HCEC 1CT (cell line): ENCODE results near the gene CATSPERE.
"Not testable (repeated sequence)": the region's sequence is repeated elsewhere in the genome, so short reads cannot be mapped to it uniquely, and the experiment has no call there.

Experiments used
- DNase-seq: peaks from one replicate; pipeline ENCODE4 v3.0.0-alpha.2; 2017

CATSPERE gene

GRCh38 chr1:244556263-244556662, 95.2 kb downstream of the CATSPERE start:
- DNase-seq, result no peak

- DNase-seq, result no peak
These were observed 96.5 kb downstream of the CATSPERE start for GRCh38 chr1:244557565-244557964.

- no peak for DNase-seq
These were observed 98.5 kb downstream of the CATSPERE start for GRCh38 chr1:244559561-244559960.

GRCh38 chr1:244562877-244563276, 101.8 kb downstream of the CATSPERE start:
- not testable (repeated sequence) for DNase-seq

- DNase-seq, result no peak
These were observed 112.7 kb downstream of the CATSPERE start for GRCh38 chr1:244573768-244574167.

GRCh38 chr1:244576259-244576892, 115.3 kb downstream of the CATSPERE start:
- no peak for DNase-seq

GRCh38 chr1:244578205-244578604, 117.1 kb downstream of the CATSPERE start:
- not testable (repeated sequence) for DNase-seq

GRCh38 chr1:244583358-244583982, 122.4 kb downstream of the CATSPERE start:
- DNase-seq, result no peak

GRCh38 chr1:244585867-244586266, 124.8 kb downstream of the CATSPERE start:
- no peak for DNase-seq

GRCh38 chr1:244590670-244591069, 129.6 kb downstream of the CATSPERE start:
- DNase-seq, result no peak

- no peak for DNase-seq
These were observed 137.5 kb downstream of the CATSPERE start for GRCh38 chr1:244598611-244599010.

GRCh38 chr1:244599937-244600350, 138.9 kb downstream of the CATSPERE start:
- DNase-seq, result peak; percentile 94

GRCh38 chr1:244601336-244601735, 140.3 kb downstream of the CATSPERE start:
- no peak for DNase-seq

- peak; percentile 45 for DNase-seq
These were observed 142.4 kb downstream of the CATSPERE start for GRCh38 chr1:244603498-244603897.

GRCh38 chr1:244605835-244606370, 144.8 kb downstream of the CATSPERE start:
- DNase-seq, result no peak

- no peak for DNase-seq
These were observed 153.2 kb downstream of the CATSPERE start for GRCh38 chr1:244614113-244614836.

GRCh38 chr1:244614879-244615278, 153.8 kb downstream of the CATSPERE start:
- DNase-seq, result no peak

GRCh38 chr1:244615301-244615700, 154.2 kb downstream of the CATSPERE start:
- DNase-seq, result no peak

- DNase-seq, result no peak
These were observed 165.6 kb downstream of the CATSPERE start for GRCh38 chr1:244626709-244627108.

- no peak for DNase-seq
These were observed 167.7 kb downstream of the CATSPERE start for GRCh38 chr1:244628789-244629188.

- no peak for DNase-seq
These were observed 172.1 kb downstream of the CATSPERE start for GRCh38 chr1:244633140-244633539.

GRCh38 chr1:244634546-244634945, 173.5 kb downstream of the CATSPERE start:
- no peak for DNase-seq

GRCh38 chr1:244636488-244637259, 175.6 kb downstream of the CATSPERE start:
- DNase-seq, result no peak
